Loucy (cell line): ENCODE results near the gene PAQR8.

Experiments
- H2AFZ ChIP-seq: fragments of 200-600 bp; sonication (generic); 2 replicates; pipeline ENCODE4 v1.6.0; 2016; ENCODE audit warnings: antibody characterized with exemption, mild to moderate bottlenecking, low read length, moderate library complexity
- H3F3A ChIP-seq: fragments of 200-600 bp; 2 replicates; pipeline ENCODE4 v1.6.0; 2016; ENCODE audit warnings: antibody characterized with exemption, low read depth, mild to moderate bottlenecking
- H3K27me3 ChIP-seq: fragments of 200-600 bp; sonication (generic); 2 replicates; pipeline ENCODE4 v1.6.1; 2014; ENCODE audit warnings: low read length, mild to moderate bottlenecking; ENCODE audit not compliant: insufficient read depth, poor library complexity, severe bottlenecking
- H3K36me3 ChIP-seq: fragments of 200-600 bp; sonication (generic); 2 replicates; pipeline ENCODE4 v1.6.1; 2016; ENCODE audit warnings: low read length; ENCODE audit not compliant: insufficient read depth
- H3K4me1 ChIP-seq: fragments of 200-600 bp; sonication (generic); 2 replicates; pipeline ENCODE4 v1.5.1; 2014; ENCODE audit warnings: low read length, mild to moderate bottlenecking; ENCODE audit not compliant: insufficient read depth, poor library complexity, severe bottlenecking
- H3K4me2 ChIP-seq: fragments of 200-600 bp; sonication (generic); 2 replicates; pipeline ENCODE4 v1.6.0; 2014; ENCODE audit warnings: antibody characterized with exemption, low read length, low read depth, mild to moderate bottlenecking; ENCODE audit not compliant: poor library complexity, severe bottlenecking
- H3K4me3 ChIP-seq: fragments of 200-600 bp; sonication (generic); 2 replicates; pipeline ENCODE4 v1.5.1; 2014; ENCODE audit warnings: low read length, mild to moderate bottlenecking, mixed read lengths; ENCODE audit not compliant: poor library complexity, severe bottlenecking
- H3K79me2 ChIP-seq: fragments of 200-600 bp; sonication (generic); 2 replicates; pipeline ENCODE4 v1.6.1; 2014; ENCODE audit warnings: low read length; ENCODE audit not compliant: insufficient read depth
- H3K9ac ChIP-seq: fragments of 200-600 bp; sonication (generic); 2 replicates; pipeline ENCODE4 v1.6.0; 2014; ENCODE audit warnings: mild to moderate bottlenecking, low read depth, low read length, moderate library complexity; ENCODE audit not compliant: poor library complexity, severe bottlenecking
- H3K9me2 ChIP-seq: fragments of 200-600 bp; sonication (generic); replicated peaks from 2 replicates; pipeline ENCODE4 v1.6.1; 2016; ENCODE audit warnings: low read depth, low read length, mixed read lengths
- H3K9me3 ChIP-seq: fragments of 200-600 bp; sonication (generic); 2 replicates; pipeline ENCODE4 v1.6.1; 2014; ENCODE audit warnings: mild to moderate bottlenecking, antibody characterized with exemption, low read length, low read depth; ENCODE audit not compliant: insufficient read depth
- H4K20me1 ChIP-seq: fragments of 200-600 bp; sonication (generic); 2 replicates; pipeline ENCODE4 v1.6.0; 2014; ENCODE audit warnings: antibody characterized with exemption, low read length, mild to moderate bottlenecking; ENCODE audit not compliant: insufficient read depth, poor library complexity, severe bottlenecking
- EZH2phosphoT487 ChIP-seq: fragments of 200-600 bp; IDR thresholded peaks from 2 replicates; pipeline ENCODE4 v1.6.1; 2018; ENCODE audit warnings: antibody characterized with exemption, mild to moderate bottlenecking, moderate library complexity, borderline replicate concordance
- TF ChIP-seq, protein P1 (sequence below): fragments of 200-600 bp; sonication (generic); conservative IDR thresholded peaks from 2 replicates; pipeline ENCODE4 v1.5.1; 2014; ENCODE audit warnings: mild to moderate bottlenecking, antibody characterized with exemption, low read length

The PAQR8 gene

DNA sequence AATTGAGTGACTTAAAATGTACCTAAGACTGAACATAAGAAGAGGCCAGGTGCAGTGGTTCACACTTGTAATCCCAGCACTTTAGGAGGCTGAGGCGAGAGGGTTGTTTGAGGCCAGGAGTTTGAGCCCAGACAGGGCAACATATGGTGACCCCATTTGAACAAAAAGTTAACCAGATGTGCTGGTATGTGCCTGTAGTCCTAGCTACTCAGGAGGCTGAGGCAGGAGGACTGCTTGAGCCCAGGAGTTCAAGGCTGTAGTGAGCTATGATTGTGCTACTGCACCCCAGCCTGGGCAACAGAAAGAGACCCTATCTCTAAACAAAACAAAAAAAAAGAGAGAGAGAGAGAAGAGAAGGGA is 10.1 kb upstream of the PAQR8 start:
- H3K9ac ChIP-seq, result no peak overlapping the region
- no peaks in the 10 kb centered on the region for H3K27me3 ChIP-seq
- peaks cover 15% of the 10 kb centered on the region for H3K4me1 ChIP-seq
- H3F3A ChIP-seq, result no peaks in the 10 kb centered on the region
- no peaks in the 10 kb centered on the region for H3K36me3 ChIP-seq
- no peaks in the 10 kb centered on the region for H3K79me2 ChIP-seq
- no peaks in the 10 kb centered on the region for H3K9me2 ChIP-seq
- H3K9me3 ChIP-seq, result no peaks in the 10 kb centered on the region
- TF ChIP-seq EZH2phosphoT487, result no peak
- TF ChIP-seq, protein P1, sequence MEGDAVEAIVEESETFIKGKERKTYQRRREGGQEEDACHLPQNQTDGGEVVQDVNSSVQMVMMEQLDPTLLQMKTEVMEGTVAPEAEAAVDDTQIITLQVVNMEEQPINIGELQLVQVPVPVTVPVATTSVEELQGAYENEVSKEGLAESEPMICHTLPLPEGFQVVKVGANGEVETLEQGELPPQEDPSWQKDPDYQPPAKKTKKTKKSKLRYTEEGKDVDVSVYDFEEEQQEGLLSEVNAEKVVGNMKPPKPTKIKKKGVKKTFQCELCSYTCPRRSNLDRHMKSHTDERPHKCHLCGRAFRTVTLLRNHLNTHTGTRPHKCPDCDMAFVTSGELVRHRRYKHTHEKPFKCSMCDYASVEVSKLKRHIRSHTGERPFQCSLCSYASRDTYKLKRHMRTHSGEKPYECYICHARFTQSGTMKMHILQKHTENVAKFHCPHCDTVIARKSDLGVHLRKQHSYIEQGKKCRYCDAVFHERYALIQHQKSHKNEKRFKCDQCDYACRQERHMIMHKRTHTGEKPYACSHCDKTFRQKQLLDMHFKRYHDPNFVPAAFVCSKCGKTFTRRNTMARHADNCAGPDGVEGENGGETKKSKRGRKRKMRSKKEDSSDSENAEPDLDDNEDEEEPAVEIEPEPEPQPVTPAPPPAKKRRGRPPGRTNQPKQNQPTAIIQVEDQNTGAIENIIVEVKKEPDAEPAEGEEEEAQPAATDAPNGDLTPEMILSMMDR, result no peak
- peak overlapping the region; percentile 13 for H3K4me2 ChIP-seq
- no peaks in the 10 kb centered on the region for H4K20me1 ChIP-seq
- H2AFZ ChIP-seq, result peak overlapping the region; percentile 58; the same call in 1 of the 2 replicates
- H3K4me3 ChIP-seq, result no peak overlapping the region

DNA sequence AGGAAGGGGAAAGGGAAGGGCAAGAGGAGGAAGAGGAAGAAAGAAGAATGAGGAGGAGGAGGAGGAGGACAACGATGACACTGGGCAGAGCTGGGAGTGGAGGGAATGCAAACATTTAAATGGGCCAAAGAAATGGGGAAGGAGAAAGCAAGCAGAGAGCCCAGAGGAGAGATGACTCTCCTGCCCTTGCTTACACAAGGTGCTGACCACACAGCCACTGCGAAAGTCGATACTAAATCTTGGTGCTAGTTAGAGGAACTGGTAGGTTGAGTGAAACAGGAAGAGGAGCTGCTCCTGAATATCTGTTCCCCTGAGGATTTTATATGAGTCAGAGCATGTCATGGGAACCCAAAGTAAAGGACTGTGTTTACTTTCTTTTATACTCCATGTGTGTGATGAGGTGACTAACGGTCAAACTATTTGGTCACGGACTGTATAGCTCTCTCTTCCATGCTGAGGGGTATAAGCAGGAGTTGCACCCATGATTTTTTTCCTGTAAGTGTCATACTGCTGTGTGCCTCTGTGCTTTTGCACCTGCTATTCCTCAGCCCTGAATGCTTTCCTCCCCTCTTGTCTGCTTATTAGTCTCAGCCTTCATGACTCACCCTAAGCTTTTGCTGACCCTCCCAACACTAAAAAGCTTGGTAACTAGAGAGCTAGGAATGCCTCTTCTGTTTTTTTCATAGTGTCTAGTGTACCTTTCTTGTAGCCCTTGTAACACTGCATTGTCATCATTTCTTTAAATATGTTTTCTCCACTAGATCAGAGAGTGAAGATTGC is 9.5 kb upstream of the PAQR8 start:
- Histone ChIP-seq H3K36me3 (no peaks in the 10 kb centered on the region), H3K9me3 (no peaks in the 10 kb centered on the region), H3F3A (no peaks in the 10 kb centered on the region), H3K79me2 (no peaks in the 10 kb centered on the region), H2AFZ (peak overlapping the region; percentile 58; the same call in 1 of the 2 replicates), H4K20me1 (no peaks in the 10 kb centered on the region), H3K9ac (no peak overlapping the region), H3K9me2 (no peaks in the 10 kb centered on the region), H3K4me2 (peak overlapping the region; percentile 13), H3K27me3 (no peaks in the 10 kb centered on the region), H3K4me3 (no peak overlapping the region), H3K4me1 (peaks cover 15% of the 10 kb centered on the region)
- TF ChIP-seq, protein P1, result no peak
- TF ChIP-seq EZH2phosphoT487, result no peak

DNA sequence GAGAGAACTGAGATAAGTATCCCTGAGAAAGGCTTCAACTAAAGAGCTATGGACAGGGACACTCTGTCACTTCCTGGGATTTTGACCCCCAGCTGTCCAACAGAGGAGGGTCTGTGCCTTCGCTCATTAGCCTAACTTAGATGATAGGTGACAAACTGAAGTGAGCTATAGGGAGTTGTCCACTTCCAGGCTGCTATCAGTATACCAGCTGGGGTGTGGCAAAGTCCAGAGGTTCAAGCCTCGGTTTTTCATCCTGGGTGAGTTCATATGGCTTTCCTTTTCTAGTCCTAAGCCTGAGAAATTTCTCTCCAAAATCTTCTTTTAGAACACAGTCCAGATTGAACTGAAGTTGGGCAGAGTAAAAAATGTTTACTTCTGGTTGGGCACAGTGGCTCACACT is 5.9 kb upstream of the PAQR8 start:
- H3K9ac ChIP-seq, result no peak overlapping the region
- peaks cover 10% of the 10 kb centered on the region for H3K4me1 ChIP-seq
- no peaks in the 10 kb centered on the region for H3K9me2 ChIP-seq
- H4K20me1 ChIP-seq, result no peaks in the 10 kb centered on the region
- H3F3A ChIP-seq, result no peaks in the 10 kb centered on the region
- H3K27me3 ChIP-seq, result no peaks in the 10 kb centered on the region
- H3K4me3 ChIP-seq, result no peak overlapping the region
- no peaks in the 10 kb centered on the region for H3K36me3 ChIP-seq
- no peaks in the 10 kb centered on the region for H3K9me3 ChIP-seq
- no peak overlapping the region for H3K4me2 ChIP-seq
- no peak overlapping the region for H2AFZ ChIP-seq
- TF ChIP-seq, protein P1, result no peak
- TF ChIP-seq EZH2phosphoT487, result no peak
- H3K79me2 ChIP-seq, result no peaks in the 10 kb centered on the region
